Hepatocyte (in vitro differentiated cells): Measurements from ENCODE around the gene HES5. TPM values are rescaled to one million over a fixed set of nuclear protein-coding genes. Genes with fewer than 3 reads are reported as not detected.

Source experiments
- DNase-seq: peaks from one replicate; pipeline ENCODE4 v3.0.0-alpha.2; 2016; ENCODE audit warnings: low spot score
- H2AFZ ChIP-seq: fragments of 200-600 bp; sonication (generic); 2 replicates; pipeline ENCODE4 v1.6.0; 2016; ENCODE audit warnings: antibody characterized with exemption, mild to moderate bottlenecking
- H3K27ac ChIP-seq: fragments of 200-600 bp; sonication (generic); 2 replicates; pipeline ENCODE4 v1.5.1; 2016; ENCODE audit warnings: mild to moderate bottlenecking
- H3K27me3 ChIP-seq: fragments of 200-600 bp; sonication (generic); 2 replicates; pipeline ENCODE4 v1.6.1; 2016
- H3K36me3 ChIP-seq: fragments of 200-600 bp; sonication (generic); replicated peaks from 2 replicates; pipeline ENCODE4 v1.5.1; 2016; ENCODE audit warnings: low read depth; ENCODE audit not compliant: insufficient read depth
- H3K4me1 ChIP-seq: fragments of 200-600 bp; sonication (generic); 2 replicates; pipeline ENCODE4 v1.5.1; 2016; ENCODE audit warnings: mild to moderate bottlenecking, moderate library complexity; ENCODE audit not compliant: insufficient read depth
- H3K4me2 ChIP-seq: fragments of 200-600 bp; sonication (generic); 2 replicates; pipeline ENCODE4 v1.6.0; 2016
- H3K4me3 ChIP-seq: fragments of 200-600 bp; sonication (generic); 2 replicates; pipeline ENCODE4 v1.5.1; 2016; ENCODE audit warnings: mild to moderate bottlenecking
- H3K79me2 ChIP-seq: fragments of 200-600 bp; sonication (generic); 2 replicates; pipeline ENCODE4 v1.6.0; 2017; ENCODE audit warnings: mild to moderate bottlenecking
- H3K9me2 ChIP-seq: fragments of 200-600 bp; sonication (generic); replicated peaks from 2 replicates; pipeline ENCODE4 v1.6.0; 2017; ENCODE audit warnings: mild to moderate bottlenecking; ENCODE audit not compliant: insufficient read depth
- H3K9me3 ChIP-seq: fragments of 200-600 bp; sonication (generic); 2 replicates; pipeline ENCODE4 v1.5.1; 2016; ENCODE audit warnings: low read depth, mild to moderate bottlenecking
- H4K20me1 ChIP-seq: fragments of 200-600 bp; sonication (generic); 2 replicates; pipeline ENCODE4 v1.6.0; 2016; ENCODE audit warnings: mild to moderate bottlenecking; ENCODE audit not compliant: insufficient read depth, poor library complexity, severe bottlenecking
- EZH2 ChIP-seq: fragments of 200-600 bp; sonication (generic); IDR thresholded peaks from 2 replicates; pipeline ENCODE4 v1.6.1; 2016; ENCODE audit warnings: antibody characterized with exemption, mild to moderate bottlenecking, borderline replicate concordance
- EZH2phosphoT487 ChIP-seq: fragments of 200-600 bp; sonication (generic); IDR thresholded peaks from one replicate; pipeline ENCODE4 v1.6.1; 2018; ENCODE audit warnings: antibody characterized with exemption, mild to moderate bottlenecking, low read depth, moderate library complexity; ENCODE audit not compliant: unreplicated experiment, severe bottlenecking
- WGBS: methylation state at CpG from one replicate; pipeline ENCODE4 v1.1.6; 2016; ENCODE audit warnings: low lambda C conversion rate; ENCODE audit errors: missing lambda C conversion rate; 5-methylcytosine and 5-hydroxymethylcytosine counted together
- polyA plus RNA-seq: library from polyadenylated mRNA; unstranded; fragments of >200 nt; fragmentation: Nextera tagmentation; extraction: Ambion mirVana; gene quantifications from 2 replicates; pipeline ENCODE4 v1.2.1, GENCODE V29; 2016
- total RNA-seq: library from RNA; depleted of rRNA; stranded (reverse); fragments of >200 nt; gene quantifications from 2 replicates; pipeline ENCODE4 v1.2.3, GENCODE V29; 2014
- TF ChIP-seq, protein P1 (sequence below): fragments of 200-600 bp; sonication (generic); IDR thresholded peaks from 2 replicates; pipeline ENCODE4 v1.5.1; 2016; ENCODE audit warnings: antibody characterized with exemption, mild to moderate bottlenecking; ENCODE audit not compliant: poor library complexity

Gene HES5
- total and polyA plus RNA-seq, 2 experiments from 2014 or later: 1.0 TPM; not detected in 1

DNA sequence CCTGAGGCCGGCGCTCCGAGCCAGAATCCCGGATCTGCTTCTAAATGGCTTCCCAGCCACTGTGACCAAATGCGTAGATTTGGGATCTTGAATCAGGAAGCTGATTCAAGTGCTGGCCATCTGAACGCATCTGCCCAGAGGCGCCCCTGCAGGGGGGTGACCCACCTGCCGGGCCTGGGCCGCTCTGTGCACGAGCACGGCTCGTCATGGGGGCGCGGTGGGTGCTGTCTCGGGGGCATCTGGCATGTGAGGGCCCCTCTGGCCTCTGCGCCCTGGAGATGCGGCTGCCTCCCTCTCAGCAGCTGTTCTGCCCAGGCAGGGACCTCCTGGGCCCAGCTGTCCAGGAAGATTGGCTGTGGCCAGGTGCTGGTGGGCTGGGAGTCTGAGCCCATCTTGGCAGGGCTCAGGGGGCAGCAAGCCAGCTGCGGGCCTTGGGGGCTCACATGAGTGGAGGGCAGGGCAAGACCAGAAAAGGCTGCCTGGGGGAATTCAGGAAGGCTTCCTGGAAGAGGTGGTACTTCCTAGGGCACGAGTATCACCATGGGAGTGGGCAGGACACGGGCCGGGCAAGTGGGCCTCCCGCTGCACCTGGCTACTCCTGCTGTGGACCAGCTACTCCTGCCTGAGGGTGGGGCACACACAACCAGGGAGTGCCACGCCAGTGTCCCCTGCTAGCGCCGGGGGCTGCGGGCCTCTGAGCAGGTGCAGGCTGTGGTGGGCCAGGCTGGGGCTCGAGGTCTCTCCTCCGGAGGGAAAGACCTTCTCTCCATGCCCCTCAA lies 28.8 kb downstream of the HES5 start:
- no peaks in the 10 kb centered on the region for H3K9me2 ChIP-seq
- no peaks in the 10 kb centered on the region for H4K20me1 ChIP-seq
- peaks cover 7% of the 10 kb centered on the region for H3K4me1 ChIP-seq
- WGBS: 85% methylated on average over 28 of the region's 28 CpGs
- no peaks in the 10 kb centered on the region for H3K79me2 ChIP-seq
- no peaks in the 10 kb centered on the region for H3K36me3 ChIP-seq
- no peak overlapping the region for H3K27ac ChIP-seq
- TF ChIP-seq EZH2 (no peak), EZH2phosphoT487 (no peak)
- TF ChIP-seq, protein P1, sequence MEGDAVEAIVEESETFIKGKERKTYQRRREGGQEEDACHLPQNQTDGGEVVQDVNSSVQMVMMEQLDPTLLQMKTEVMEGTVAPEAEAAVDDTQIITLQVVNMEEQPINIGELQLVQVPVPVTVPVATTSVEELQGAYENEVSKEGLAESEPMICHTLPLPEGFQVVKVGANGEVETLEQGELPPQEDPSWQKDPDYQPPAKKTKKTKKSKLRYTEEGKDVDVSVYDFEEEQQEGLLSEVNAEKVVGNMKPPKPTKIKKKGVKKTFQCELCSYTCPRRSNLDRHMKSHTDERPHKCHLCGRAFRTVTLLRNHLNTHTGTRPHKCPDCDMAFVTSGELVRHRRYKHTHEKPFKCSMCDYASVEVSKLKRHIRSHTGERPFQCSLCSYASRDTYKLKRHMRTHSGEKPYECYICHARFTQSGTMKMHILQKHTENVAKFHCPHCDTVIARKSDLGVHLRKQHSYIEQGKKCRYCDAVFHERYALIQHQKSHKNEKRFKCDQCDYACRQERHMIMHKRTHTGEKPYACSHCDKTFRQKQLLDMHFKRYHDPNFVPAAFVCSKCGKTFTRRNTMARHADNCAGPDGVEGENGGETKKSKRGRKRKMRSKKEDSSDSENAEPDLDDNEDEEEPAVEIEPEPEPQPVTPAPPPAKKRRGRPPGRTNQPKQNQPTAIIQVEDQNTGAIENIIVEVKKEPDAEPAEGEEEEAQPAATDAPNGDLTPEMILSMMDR: no peak
- DNase-seq: no peak
- H3K9me3 ChIP-seq: no peaks in the 10 kb centered on the region
- H3K4me3 ChIP-seq: no peak overlapping the region
- no peaks in the 10 kb centered on the region for H3K27me3 ChIP-seq
- no peak overlapping the region for H3K4me2 ChIP-seq
- no peak overlapping the region for H2AFZ ChIP-seq

DNA sequence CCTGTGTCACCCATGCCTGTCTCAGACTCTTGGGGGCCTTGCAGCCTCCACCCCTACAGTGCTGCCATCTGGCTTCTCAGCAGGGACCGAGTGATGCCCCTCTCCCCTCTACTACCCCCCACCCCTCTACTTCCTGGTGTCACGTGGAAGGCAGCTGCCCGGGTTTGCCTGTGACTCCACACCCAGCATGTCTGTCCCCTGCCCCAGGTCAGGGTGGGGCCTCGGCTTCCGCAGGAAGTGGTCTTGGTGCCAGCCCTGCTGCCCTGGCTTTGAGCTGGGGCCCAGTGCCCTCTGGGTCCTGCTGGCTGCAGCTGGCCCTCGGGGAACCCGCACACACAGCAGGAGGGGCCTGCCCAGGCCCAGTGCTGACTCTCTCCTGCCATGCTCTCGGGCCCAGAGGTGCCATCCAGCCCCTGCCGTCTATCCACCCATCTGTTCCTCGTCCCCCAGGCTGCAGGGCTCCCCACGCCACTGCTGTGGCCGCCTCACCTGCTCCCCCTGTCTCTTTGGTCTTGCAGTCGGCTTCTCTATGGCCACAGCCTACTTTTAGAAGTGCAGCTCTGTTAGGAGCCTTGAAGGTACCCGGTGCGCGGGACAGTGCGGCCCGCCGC lies 30.0 kb downstream of the HES5 start:
- TF ChIP-seq, protein P1: no peak
- TF ChIP-seq EZH2phosphoT487: no peak
- TF ChIP-seq EZH2: no peak
- 86% methylated on average over 16 of the region's 19 CpGs for WGBS
- no peaks in the 10 kb centered on the region for H3K36me3 ChIP-seq
- H3K4me3 ChIP-seq: no peak overlapping the region
- H3K4me2 ChIP-seq: no peak overlapping the region
- H4K20me1 ChIP-seq: no peaks in the 10 kb centered on the region
- H3K4me1 ChIP-seq: peaks cover 6% of the 10 kb centered on the region
- no peaks in the 10 kb centered on the region for H3K79me2 ChIP-seq
- no peaks in the 10 kb centered on the region for H3K9me3 ChIP-seq
- DNase-seq: no peak
- H2AFZ ChIP-seq: no peak overlapping the region
- no peaks in the 10 kb centered on the region for H3K27me3 ChIP-seq
- H3K27ac ChIP-seq: no peak overlapping the region
- H3K9me2 ChIP-seq: no peaks in the 10 kb centered on the region

GRCh38 chr1:2499260-2499659 lies 30.8 kb downstream of the HES5 start:
- Histone ChIP-seq H3K79me2 (no peaks in the 10 kb centered on the region), H4K20me1 (no peaks in the 10 kb centered on the region), H3K4me3 (no peak overlapping the region), H3K4me2 (no peak overlapping the region), H3K9me2 (no peaks in the 10 kb centered on the region), H3K27ac (no peak overlapping the region), H2AFZ (no peak overlapping the region), H3K4me1 (peaks cover 5% of the 10 kb centered on the region), H3K36me3 (no peaks in the 10 kb centered on the region), H3K9me3 (no peaks in the 10 kb centered on the region), H3K27me3 (no peaks in the 10 kb centered on the region)
- no peak for TF ChIP-seq EZH2phosphoT487
- TF ChIP-seq, protein P1: no peak
- no peak for TF ChIP-seq EZH2
- 85% methylated on average over 4 of the region's 4 CpGs for WGBS
- DNase-seq: no peak
